ENCODE results near the gene UVRAG.
A peak's percentile ranks its signal among the peaks of the same experiment; 100 is the strongest.
"Not testable (repeated sequence)": the region's sequence is repeated elsewhere in the genome, so short reads cannot be mapped to it uniquely, and the experiment has no call there.

UVRAG gene

DNA sequence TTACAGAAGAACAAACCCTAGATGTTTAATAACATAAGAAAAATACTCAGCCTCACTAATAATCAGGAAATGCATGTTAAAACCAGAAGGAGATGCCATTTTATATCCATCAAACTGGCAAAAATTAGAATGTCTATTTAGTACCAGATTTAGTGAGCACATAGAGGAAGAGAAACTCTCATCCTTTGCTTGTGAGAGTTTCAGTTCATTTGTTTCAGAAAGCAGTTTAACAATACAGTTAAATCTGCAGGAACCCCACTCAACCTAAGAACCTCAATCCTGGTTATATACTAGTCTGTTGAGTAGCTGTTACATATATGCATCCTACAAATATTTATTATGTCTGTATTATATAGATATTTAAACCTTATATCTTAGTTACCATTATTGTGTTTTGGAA lies 218.7 kb downstream of the UVRAG start:
- DNase-seq, result no peak

- DNase-seq, result no peak
Observed at GRCh38 chr11:76035020-76035419, 220.0 kb downstream of the UVRAG start.

GRCh38 chr11:76038608-76039007 lies 223.6 kb downstream of the UVRAG start:
- DNase-seq, result no peak

DNA sequence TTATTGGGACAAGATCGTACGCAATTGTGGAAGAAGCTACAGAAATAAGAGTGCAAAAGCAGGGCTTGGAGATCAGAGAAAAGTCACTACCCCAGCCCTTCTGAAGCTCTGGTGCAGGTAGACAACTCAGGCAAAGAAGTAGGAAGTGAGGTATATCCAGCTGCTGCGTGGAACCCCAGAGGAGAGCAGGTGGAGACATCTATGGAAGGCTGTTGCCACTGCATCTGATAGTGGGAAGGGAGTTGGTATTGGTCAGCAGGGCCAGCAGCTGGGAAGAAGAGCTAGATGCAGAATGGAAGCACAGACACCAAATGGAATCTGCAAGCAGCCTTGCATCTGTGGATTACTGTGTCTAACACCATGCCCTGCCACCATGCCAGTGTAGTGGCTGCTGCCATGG lies 226.2 kb downstream of the UVRAG start:
- DNase-seq, result no peak

DNA sequence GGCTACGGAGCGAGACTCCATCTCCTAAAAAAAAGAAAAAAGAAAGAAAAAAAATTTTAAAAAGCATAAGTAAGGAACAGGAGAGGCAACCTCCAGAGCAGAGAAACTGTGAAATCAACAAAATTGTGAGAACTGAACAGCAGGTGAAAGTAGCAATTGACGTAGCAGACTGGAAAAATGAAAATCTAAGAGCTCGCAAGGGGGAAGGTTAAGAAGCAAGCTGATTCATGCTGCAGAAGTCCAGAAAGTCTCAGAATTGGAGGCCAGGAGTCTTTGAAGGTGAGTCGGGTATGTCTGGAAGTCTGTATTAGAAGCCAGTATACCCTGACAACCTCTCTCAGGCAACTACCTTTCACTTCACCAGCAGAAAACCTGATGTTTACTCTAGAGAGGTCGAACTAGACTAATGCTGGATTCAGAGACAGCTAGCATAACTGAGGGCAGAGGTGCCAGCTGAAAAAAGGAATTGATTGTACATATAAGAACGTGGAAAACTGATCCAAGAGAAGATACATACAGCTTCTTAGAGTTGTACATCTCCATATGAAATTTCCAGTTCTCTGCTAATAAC lies 229.8 kb downstream of the UVRAG start:
- no peak for DNase-seq

DNA sequence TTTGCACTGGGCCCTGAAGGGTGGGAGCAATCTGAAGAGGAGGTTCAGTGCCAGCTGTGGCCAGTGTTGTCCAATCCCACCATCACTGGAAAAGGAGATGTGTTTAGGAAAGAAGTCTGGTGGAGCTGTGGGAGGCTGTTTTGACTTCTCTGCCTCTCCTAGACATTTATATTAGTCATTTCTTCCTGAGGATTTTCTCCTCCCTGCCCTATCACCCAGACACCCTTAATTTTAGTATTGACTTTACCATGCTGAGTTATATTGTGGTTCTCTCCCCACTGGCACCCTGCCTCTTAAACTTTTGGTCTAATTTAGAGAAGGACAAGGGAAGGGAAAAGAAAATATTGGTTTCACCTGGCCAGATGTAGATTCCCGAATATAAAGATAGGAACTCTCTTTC lies 232.2 kb downstream of the UVRAG start:
- DNase-seq, result no peak

GRCh38 chr11:76047766-76048165 lies 232.8 kb downstream of the UVRAG start:
- no peak for DNase-seq

DNA sequence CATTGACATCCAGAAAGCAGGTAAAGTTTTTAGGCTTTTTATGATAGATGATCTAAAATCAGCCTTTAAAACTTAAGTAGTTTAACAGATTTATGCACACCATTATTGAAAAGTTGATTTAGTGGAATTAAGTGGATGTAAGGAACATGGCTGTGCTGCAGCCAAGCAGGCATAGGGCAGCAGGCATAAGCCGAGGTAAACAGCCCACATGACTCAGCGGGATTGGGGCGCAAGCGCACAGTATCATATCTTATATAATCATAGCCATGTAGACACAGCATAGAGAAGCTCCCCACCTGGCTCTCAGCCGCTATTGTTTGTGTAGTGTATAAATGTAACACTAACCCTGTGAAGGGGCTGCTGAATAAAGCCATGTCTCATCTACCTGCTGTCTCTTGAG lies 233.8 kb downstream of the UVRAG start:
- DNase-seq, result peak; percentile 87

DNA sequence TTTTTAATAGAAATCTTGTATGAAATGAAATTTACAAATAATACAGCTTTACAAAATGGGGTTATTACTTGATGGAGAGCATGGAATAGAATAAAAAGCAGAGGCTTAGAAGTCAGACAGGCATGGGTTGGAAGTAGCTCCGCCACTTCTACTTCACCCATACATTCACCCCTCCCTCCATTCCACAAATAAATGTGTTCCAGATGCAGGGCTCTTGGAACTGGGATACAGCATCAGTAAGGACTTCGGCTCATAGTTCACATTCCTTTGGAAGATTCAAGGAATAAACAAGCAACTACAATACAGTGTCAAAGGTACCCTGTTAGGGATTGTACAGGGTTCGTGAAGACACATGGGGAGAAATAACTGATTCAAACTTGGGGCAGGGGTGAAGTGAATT lies 234.5 kb downstream of the UVRAG start:
- DNase-seq, result no peak

- DNase-seq, result no peak
Observed at GRCh38 chr11:76051937-76052336, 236.9 kb downstream of the UVRAG start.

DNA sequence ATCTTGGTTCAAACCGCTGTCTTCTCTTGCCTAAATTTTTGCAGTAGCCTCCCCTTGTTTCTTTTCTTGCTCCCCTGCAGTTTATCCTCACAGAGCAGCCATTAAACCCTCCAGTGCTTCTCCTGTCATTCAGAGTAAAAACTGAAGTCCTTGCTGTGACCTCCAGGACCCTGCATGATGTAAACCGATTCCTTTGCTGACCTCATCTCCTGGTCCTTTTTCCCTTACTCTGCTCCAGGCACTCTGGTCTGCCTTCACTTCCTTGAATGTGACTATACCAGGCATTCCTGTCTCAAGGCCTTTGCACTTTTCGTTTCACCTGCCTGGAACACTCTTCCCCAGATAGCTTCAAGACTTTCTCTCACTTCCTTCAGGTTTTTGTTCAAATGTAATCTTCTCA lies 239.3 kb downstream of the UVRAG start:
- DNase-seq, result no peak

DNA sequence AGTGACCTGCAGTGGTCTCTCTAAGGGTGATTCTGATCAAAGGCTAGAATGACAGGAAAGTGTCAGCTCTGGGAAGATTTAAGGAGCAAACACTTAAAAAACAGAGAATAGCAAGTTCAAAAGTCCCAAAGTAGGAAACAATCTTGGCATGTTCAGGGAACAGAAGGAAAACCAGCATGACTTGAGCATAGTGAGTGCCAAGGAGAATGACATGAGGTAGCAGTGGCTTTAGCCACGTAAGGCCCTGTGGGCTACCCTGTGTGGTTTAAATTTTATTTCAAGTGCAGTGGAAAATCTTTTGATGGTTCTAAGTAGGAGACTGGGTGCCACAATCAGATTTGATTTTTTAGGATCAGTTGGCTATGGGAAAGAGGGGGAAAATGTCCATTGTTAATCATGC lies 241.9 kb downstream of the UVRAG start:
- no peak for DNase-seq

DNA sequence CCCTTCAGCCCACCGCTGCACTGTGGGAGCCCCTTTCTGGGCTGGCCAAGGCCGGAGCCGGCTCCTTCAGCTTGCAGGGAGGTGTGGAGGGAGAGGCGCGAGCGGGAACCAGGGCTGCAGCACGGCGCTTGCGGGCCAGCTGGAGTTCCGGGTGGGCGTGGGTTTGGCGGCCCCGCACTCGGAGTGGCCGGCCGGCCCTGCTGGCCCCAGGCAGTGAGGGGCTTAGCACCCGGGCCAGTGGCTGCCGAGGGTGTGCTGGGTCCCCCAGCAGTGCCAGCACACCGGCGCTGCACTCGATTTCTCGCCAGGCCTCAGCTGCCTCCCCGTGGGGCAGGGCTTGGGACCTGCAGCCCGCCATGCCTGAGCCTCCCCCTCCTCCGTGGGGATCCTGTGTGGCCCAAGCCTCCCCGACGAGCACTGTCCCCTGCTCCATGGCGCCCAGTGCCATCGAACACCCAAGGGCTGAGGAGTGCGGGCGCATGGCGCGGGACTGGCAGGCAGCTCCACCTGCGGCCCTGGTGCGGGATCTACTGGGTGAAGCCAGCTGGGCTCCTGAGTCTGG lies 245.5 kb downstream of the UVRAG start:
- not testable (repeated sequence) for DNase-seq

GRCh38 chr11:76062733-76063132 lies 247.7 kb downstream of the UVRAG start:
- DNase-seq, result no peak

GRCh38 chr11:76064192-76064591 lies 249.2 kb downstream of the UVRAG start:
- DNase-seq, result no peak

GRCh38 chr11:76067099-76067498 lies 252.1 kb downstream of the UVRAG start:
- no peak for DNase-seq

DNA sequence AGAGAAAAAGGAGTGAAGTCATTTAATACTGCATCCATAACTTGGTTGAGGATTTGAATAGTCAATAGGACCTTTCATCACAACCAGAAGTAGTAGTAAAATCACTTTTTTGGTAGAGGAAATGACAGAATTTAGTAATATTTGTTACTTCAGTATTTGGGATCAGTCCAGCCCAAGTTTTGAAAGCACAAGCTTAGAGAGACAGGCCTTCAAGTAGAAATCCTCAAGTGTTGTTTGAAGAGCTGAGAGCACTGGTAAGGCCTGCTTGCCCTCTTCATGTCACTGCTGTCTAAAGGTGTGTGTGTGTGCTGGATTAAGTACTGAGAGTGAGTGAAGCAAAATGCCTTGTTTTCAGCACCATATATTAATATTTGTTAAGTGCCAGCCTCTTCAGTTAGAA lies 254.0 kb downstream of the UVRAG start:
- no peak for DNase-seq

GRCh38 chr11:76071090-76071489 lies 256.1 kb downstream of the UVRAG start:
- no peak for DNase-seq

DNA sequence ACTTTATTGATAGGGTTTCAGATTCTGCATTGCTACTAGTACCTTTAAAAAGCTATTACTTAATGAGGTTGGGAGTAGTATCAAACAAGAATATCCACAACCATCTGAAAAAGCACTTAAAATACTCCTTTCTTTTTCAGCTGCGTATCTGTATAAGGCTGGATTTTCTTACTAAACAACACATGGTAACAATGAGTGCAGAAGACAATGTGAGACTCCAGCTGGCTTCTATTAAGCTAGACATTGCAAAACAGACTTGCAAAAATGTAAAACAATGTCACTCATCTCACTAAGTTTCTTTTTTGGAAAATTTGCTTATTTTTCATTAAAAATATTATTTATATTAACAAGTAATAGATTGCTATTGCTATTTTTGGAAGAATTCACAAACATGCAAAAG lies 258.7 kb downstream of the UVRAG start:
- no peak for DNase-seq

DNA sequence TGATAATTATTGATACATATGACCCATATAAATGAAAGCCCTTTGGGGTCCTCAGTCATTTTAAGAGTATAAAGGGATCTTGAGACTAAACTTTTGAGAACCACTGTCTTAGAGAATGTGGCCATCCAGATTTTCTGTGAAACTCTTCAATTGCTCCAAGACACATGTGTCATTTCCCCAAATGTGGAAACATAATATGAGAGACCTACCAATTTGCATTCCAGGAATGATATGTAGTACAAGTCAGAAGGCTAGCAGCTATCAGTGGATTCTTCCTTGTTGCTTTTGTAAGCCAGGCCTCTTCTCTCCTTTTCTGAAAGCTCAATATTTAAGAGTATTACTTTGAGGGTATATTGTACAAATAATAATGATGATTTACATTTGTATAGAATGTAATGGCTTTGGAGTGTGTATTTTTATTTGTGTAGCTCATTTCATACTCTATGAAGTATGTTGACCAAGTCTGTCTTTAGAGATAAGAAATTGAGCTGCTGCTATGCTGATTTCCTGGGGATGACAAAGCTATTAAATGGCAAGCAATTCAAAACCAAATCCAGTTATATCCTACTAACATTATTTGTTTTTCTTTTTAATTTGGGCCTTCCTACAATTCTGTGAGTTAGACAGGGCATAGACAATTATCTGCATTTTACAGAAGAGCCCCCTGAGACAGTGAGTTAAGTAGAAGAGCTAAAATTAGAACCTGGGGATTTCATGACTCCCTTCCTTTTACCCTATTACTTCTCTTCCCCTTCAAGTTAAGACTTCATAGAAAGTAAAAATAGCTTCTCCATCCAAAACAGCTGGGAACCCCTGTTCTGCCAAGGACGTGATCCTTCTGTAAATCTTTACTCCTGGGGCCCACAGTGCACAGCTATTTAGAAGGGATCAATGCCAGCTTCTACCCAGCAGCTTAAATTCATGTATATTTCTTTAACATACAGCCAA lies 259.4 kb downstream of the UVRAG start:
- DNase-seq, result peak; percentile 49

GRCh38 chr11:76075716-76076115 lies 260.7 kb downstream of the UVRAG start:
- DNase-seq, result no peak

DNA sequence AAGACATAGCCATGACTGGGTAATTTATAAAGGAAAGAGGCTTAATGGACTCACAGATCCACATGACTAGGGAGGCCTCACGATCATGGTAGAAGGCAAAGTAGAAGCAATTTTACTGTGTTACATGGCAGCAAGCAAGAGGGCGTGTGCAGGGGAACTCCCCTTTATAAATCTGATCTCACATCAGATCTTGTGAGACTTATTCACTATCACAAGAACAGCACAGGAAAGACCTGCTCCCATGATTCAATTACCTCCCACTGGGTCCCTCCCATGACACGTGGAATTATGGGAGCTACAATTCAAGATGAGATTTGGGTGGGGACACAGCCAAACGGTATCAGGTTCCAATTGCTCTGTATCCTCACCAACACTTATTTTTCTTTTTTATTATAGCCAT lies 261.2 kb downstream of the UVRAG start:
- not testable (repeated sequence) for DNase-seq

GRCh38 chr11:76076749-76077148 lies 261.7 kb downstream of the UVRAG start:
- DNase-seq, result no peak

DNA sequence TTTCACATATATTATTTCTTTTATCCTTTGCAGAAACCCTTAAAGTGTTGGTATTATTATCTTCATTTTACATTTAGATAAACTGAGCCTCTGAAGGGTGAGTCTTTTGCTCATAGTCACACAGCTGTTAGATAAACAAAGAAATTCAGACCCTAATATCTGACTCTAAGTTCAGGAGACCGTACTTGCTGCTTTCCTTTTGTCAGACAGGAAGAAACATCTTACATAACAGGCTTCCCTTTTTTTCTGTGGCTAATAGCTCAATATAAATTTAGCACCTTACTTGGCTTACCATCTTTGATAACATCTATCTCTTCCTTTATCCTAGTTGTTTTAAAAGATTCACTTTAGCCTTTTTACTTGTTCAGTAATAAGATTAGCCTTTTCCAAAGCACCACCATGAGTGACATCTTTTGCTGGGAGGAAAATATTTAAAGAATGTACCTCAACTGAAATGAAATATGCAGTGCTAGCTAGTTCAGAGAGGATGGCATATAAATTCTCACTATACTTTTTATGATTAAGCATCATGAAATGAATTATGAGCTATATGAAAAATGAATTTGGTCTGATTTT lies 262.7 kb downstream of the UVRAG start:
- no peak for DNase-seq

All from DMS153 (cell line).